Body of pancreas (tissue), 4 donors: ENCODE measurements around the gene ZNF281. TPM values are rescaled to one million over a fixed set of nuclear protein-coding genes. Genes with fewer than 3 reads are reported as not detected.

Experiments used
- ATAC-seq: fragments of 150-250 bp; one replicate; pipeline ENCODE4 v1.9.1; 2016
- DNase-seq, 4 donors: peaks; one replicate each; pipeline ENCODE4 v3.0.0-alpha.2; 2019
- H3K27ac ChIP-seq, 4 donors: fragments of 200-600 bp; sonication (generic); 1 replicate in 3 of 4; 2 replicates in 1 of 4; pipeline versions ENCODE4 v1.5.1 to v1.6.1; 2016 to 2019; ENCODE audit warnings: mild to moderate bottlenecking in 1 of 4, mixed read lengths in 1 of 4, moderate library complexity in 1 of 4
- H3K27me3 ChIP-seq, 2 donors: fragments of 200-600 bp; sonication (generic); one replicate each; pipeline ENCODE4 v1.6.0; 2016; ENCODE audit warnings: mild to moderate bottlenecking in 1 of 2
- H3K36me3 ChIP-seq, 2 donors: fragments of 200-600 bp; sonication (generic); replicated peaks in 1 of 2; 2 replicates each; pipeline ENCODE4 v1.5.1; 2016; ENCODE audit warnings: low read depth in 2 of 2; ENCODE audit not compliant: insufficient read depth in 1 of 2
- H3K4me1 ChIP-seq: fragments of 200-600 bp; sonication (generic); one replicate; pipeline ENCODE4 v1.6.0; 2016
- H3K4me3 ChIP-seq, 2 donors: fragments of 200-600 bp; sonication (generic); 1 replicate in 1 of 2; 2 replicates in 1 of 2; pipeline ENCODE4 v1.5.1; 2016 to 2019
- H3K9me3 ChIP-seq, 3 donors: fragments of 200-600 bp; sonication (generic); 1 replicate in 2 of 3; 2 replicates in 1 of 3; pipeline ENCODE4 v1.5.1; 2016
- CTCF ChIP-seq, 7 experiments: fragments of 450-650 bp in 4 of 7; fragments of 200-600 bp in 3 of 7; sonication (generic) in 3 of 7; IDR thresholded peaks; one replicate each; pipeline ENCODE4 v1.5.1; 2016 to 2019; ENCODE audit warnings: antibody characterized with exemption in 7 of 7
- POLR2A ChIP-seq, 3 donors: fragments of 450-650 bp; IDR thresholded peaks; one replicate each; pipeline ENCODE4 v1.6.1; 2016; ENCODE audit warnings: antibody characterized with exemption in 3 of 3, mild to moderate bottlenecking in 2 of 3
- WGBS, 2 donors: methylation state at CpG; one replicate each; pipeline ENCODE4 v1.1.5; 2017; 5-methylcytosine and 5-hydroxymethylcytosine counted together
- intact Hi-C: fragments of 100-400 bp; cut with DNase I; formaldehyde crosslinking; loops from one replicate; pipeline ENCODE4 v1.15.1; 2023
- total RNA-seq, 2 donors: library from RNA; depleted of rRNA; stranded (reverse); fragments of >200 nt; gene quantifications; one replicate each; pipeline ENCODE4 v1.1.0, GENCODE V29; 2016

Gene ZNF281
- total RNA-seq, 2 donors from 2014 or later = 6.5 to 7.9 TPM

DNA sequence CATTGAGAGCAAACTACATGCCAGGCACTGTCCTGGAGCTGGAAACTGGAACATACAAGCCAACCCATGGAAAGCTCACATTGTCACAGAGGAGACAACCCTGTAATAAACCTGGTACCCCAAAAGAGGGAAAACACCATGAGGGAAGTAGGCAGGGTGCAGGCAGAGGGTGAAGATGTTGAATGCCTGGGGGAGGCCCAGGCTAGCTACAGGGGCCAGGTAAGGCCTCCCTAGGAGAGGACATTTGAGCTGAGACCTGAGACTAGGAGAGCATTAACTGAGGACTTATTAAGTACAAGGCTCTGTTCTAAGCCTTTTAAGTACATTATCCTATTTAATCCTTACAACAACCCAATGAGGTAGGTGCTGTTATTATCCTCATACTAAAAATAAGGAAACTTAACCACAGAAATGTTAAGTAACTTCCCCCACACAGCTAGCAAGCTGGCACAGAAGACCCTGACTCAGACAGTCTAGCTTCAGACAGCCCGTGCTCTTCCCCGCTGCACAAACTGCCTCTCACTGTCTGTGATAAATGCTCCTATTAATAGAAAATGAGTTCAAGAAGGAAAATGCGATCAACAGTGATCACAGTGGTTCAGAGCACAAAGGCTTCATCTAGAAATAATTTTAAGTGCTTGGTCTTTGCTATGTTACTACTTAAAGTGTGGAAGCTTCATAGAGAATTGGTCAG is 41.8 kb downstream of the ZNF281 start:
- no peaks in the 10 kb centered on the region for H3K9me3 ChIP-seq
- H3K4me1 ChIP-seq = peaks cover 28% of the 10 kb centered on the region
- H3K4me3 ChIP-seq = no peak overlapping the region
- H3K36me3 ChIP-seq = no peaks in the 10 kb centered on the region
- no peaks in the 10 kb centered on the region for H3K27me3 ChIP-seq
- peak in 1 of 4 donors; percentile 29 for DNase-seq
- 72 to 91% methylated on average over 3 of the region's 3 CpGs for WGBS, 2 donors
- H3K27ac ChIP-seq = no peak overlapping the region
- intact Hi-C loops = no loop called here
- ATAC-seq = no peak
- TF ChIP-seq POLR2A (IDR thresholded peaks at IDR 0.05) (no peak), CTCF (IDR thresholded peaks at IDR 0.05) (no peak)

GRCh38 chr1:200366577-200367253 is 43.1 kb downstream of the ZNF281 start:
- TF ChIP-seq POLR2A (IDR thresholded peaks at IDR 0.05) (no peak), CTCF (IDR thresholded peaks at IDR 0.05) (no peak)
- Histone ChIP-seq H3K36me3 (no peaks in the 10 kb centered on the region), H3K4me1 (peaks cover 16% of the 10 kb centered on the region), H3K9me3 (no peaks in the 10 kb centered on the region), H3K27me3 (no peaks in the 10 kb centered on the region), H3K27ac (no peak overlapping the region), H3K4me3 (no peak overlapping the region)
- no peak for ATAC-seq
- peak in 2 of 4 donors; percentile 14 to 39 for DNase-seq
- intact Hi-C loops = no loop called here
- WGBS, 2 donors = 64 to 66% methylated on average over 5 of the region's 5 CpGs

DNA sequence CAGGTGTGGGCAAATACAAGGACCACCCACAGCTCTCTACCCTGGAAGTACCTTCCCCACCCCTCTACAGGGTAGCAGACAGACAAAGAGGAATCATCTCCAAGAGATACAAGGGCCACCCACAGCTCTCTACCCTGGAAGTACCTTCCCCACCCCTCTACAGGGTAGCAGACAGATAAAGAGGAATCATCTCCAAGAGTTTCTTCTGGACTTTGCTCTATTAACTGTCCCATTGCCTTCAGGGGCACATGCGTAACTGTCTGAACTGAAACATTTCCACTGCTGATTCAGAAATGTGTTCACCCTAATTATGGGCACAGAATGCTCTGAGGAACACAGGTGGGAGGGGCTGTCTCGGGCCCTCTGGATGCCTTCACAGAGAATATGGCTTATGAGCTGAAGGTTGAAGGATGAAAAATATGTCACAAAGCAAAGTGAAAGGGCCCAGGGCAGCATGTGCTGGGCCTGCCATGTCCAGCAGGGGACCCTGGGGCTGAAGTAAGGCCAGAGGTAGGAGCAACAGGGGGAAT is 43.9 kb downstream of the ZNF281 start:
- DNase-seq (no peak), ATAC-seq (no peak)
- no peak for TF ChIP-seq POLR2A (IDR thresholded peaks at IDR 0.05)
- TF ChIP-seq CTCF (IDR thresholded peaks at IDR 0.05) = no peak
- Histone ChIP-seq H3K27ac (no peak overlapping the region), H3K4me1 (peaks cover 12% of the 10 kb centered on the region), H3K36me3 (no peaks in the 10 kb centered on the region), H3K9me3 (no peaks in the 10 kb centered on the region), H3K27me3 (no peaks in the 10 kb centered on the region), H3K4me3 (no peak overlapping the region)
- 85 to 100% methylated on average over 2 of the region's 2 CpGs for WGBS, 2 donors
- intact Hi-C loops = no loop called here

GRCh38 chr1:200364831-200365230 is 45.0 kb downstream of the ZNF281 start:
- Histone ChIP-seq H3K27me3 (no peaks in the 10 kb centered on the region), H3K4me1 (peaks cover 9% of the 10 kb centered on the region), H3K36me3 (no peaks in the 10 kb centered on the region), H3K4me3 (no peak overlapping the region), H3K27ac (no peak overlapping the region), H3K9me3 (no peaks in the 10 kb centered on the region)
- DNase-seq (no peak), ATAC-seq (no peak)
- no peak for TF ChIP-seq POLR2A (IDR thresholded peaks at IDR 0.05)
- no peak for TF ChIP-seq CTCF (IDR thresholded peaks at IDR 0.05)
- 76 to 87% methylated on average over 5 of the region's 5 CpGs for WGBS, 2 donors
- intact Hi-C loops = no loop called here
